Daoy (cell line): Measurements from ENCODE around the gene RTF2. TPM values are rescaled to one million over a fixed set of nuclear protein-coding genes. Genes with fewer than 3 reads are reported as not detected.

Source experiments
- DNase-seq: peaks from one replicate; pipeline ENCODE4 v3.0.0-alpha.2; 2015; ENCODE audit warnings: low read depth
- total RNA-seq: library from RNA; depleted of rRNA; stranded (reverse); fragments of >200 nt; shearing (Covaris generic); gene quantifications from 2 replicates; pipeline ENCODE4 v1.2.3, GENCODE V29; 2014

The RTF2 gene
- total RNA-seq, 1 experiment from 2014 or later, result 81.7 TPM

DNA sequence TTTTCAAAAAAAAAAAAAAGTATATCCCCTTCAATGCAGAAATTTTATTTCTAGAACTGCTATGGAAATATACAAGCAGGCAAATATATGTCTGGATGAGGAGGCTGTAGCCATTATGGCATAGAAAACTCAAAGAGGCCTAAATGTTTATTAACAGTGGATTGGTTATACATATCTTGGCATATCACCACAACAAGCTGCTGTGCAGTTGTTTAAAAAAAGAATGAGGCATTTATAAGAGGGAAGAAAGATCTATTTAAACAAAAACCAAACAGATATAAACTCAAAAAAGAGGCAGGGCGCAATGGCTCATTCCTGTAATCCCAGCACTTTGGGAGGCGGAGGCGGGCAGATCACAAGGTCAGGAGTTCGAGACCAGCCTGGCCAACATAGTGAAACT lies 30.1 kb upstream of the RTF2 start:
- no peak for DNase-seq

GRCh38 chr20:56439771-56440291 lies 28.6 kb upstream of the RTF2 start:
- DNase-seq, result peak; percentile 87

DNA sequence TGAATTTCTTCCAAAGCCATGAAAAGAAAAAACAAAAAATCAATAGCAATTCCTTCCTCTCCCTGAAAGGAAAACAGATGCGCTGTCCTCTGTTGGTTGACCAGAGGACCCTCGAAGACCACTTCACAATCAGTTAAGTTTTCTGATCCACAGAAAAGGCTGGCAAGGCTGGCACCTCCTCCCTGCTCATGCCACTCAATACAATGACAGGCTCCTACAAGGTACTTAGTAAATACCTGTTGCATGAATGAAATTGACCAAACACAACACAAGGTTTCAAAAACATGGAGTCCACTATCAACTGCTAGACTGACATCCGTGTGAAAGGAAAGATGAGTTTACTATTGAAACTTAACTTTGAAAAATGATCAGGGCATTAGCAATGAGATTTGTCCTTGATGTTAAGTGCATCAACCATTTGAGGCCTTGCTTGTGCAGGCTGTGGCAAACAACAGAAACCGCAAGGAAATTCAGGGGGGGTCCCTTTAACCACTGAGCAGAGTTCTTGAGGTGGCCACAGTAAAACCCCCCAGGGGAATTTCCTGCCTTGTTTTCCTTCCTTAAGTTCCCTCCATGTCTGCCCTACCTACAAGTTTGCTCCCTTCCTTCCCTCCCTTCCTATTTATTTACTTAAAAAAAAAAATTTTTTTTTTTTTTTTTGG lies 27.9 kb upstream of the RTF2 start:
- peak; percentile 33 for DNase-seq

- peak; percentile 12 for DNase-seq
Observed at GRCh38 chr20:56442389-56443365, 25.8 kb upstream of the RTF2 start.

GRCh38 chr20:56443654-56444540 lies 24.5 kb upstream of the RTF2 start:
- no peak for DNase-seq

DNA sequence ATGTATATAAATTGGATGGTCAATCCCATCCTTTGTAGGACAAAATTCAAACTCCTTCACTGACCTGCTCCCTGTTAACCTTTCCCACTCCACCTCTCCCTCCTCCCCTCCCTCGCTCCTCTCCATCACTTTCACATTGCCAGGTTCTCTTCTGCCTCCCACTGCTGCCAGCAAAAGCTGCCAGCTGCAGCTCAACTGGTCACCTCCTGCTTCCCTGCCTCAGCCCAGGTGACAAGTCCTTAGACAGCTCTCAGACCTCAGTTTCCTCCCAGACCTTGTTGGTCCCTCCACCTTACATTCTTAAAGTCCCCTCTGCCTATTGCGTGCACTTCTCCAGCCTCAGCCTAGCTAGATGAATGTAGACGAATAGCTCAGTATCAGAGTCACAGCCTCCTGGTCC lies 23.3 kb upstream of the RTF2 start:
- no peak for DNase-seq

DNA sequence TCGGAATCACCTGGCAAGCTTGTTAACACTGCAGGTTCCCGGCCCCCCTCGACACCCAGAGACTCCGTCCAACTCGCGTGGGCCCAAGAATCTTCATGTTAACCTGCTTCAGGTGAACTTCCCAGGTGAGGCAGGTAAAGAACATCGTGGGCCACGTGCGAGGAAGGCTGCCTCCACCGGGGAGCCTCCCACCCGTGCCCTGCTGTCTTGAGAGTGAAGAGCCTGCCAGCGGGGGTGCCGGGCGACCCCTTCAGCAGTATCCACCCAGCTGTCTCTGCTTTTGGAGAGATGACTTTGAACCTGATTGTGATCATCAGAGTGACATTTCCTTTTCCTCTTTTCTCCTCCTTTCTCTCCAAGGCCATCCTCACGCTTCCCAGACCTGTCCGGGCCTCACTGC lies 22.9 kb upstream of the RTF2 start:
- no peak for DNase-seq

GRCh38 chr20:56447227-56447626 lies 21.2 kb upstream of the RTF2 start:
- no peak for DNase-seq

GRCh38 chr20:56449459-56449858 lies 19.0 kb upstream of the RTF2 start:
- DNase-seq, result no peak

- no peak for DNase-seq
Observed at GRCh38 chr20:56451056-56451765, 17.2 kb upstream of the RTF2 start.

- no peak for DNase-seq
Observed at GRCh38 chr20:56453352-56453751, 15.1 kb upstream of the RTF2 start.

- no peak for DNase-seq
Observed at GRCh38 chr20:56454754-56455153, 13.7 kb upstream of the RTF2 start.

GRCh38 chr20:56458206-56458821 lies 10.1 kb upstream of the RTF2 start:
- no peak for DNase-seq

DNA sequence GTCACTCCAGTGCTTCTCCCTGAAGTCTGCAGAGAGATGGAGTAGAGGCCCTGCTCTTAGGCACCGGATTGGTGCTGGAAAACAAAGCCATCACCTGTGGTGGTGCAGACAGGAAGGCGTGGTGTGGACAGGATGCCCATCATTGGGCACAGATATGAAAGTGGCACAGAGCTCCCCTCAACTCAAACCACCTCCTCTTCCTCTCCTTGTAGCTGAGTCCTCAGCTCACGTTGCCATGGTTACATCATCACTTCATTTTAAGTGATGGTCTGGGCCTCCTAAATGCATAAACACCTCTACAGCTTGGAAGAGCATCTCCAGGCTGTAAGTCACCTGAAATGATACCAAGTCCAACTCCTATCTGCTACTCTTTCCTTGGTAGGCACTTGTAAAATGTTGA lies 8.0 kb upstream of the RTF2 start:
- no peak for DNase-seq

- DNase-seq, result no peak
Observed at GRCh38 chr20:56461576-56461975, 6.9 kb upstream of the RTF2 start.

DNA sequence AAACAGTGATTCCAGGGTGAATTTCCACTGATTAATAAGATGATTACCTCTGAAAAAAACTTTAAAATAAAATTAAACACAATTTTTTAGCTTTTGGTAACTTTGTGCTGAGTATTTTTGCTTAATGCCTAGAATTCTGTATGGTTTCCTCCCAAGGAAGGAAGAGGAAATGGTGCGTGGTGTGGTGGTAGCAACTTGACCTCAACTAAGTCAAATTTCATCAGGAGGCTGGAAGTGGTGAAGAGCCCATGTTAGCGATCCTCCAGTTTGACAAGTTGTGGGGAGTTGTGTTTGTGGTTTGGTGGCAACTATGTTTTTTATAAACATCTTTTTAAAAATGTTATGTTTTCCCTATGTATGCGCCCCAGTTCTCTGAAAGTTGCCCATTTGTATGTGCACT lies 5.0 kb upstream of the RTF2 start:
- no peak for DNase-seq

GRCh38 chr20:56465997-56466396 lies 2.4 kb upstream of the RTF2 start:
- DNase-seq, result no peak

DNA sequence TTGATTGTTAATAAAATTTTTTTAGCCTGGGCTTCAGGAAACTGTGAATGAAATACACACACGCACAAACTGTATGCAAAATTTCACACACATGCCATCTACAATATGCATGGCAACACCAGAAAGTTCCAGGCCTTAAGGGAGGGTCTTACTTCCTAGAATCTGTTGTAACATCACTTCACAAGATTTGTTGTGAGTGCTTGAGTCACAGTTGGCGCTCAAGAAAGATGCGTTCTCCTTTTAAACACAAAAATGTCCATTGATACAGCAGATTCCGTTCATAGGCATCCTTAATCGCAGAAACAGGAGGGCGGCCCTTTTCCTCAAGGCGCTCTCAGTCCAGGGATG lies 485 bp upstream of the RTF2 start:
- DNase-seq, result no peak

DNA sequence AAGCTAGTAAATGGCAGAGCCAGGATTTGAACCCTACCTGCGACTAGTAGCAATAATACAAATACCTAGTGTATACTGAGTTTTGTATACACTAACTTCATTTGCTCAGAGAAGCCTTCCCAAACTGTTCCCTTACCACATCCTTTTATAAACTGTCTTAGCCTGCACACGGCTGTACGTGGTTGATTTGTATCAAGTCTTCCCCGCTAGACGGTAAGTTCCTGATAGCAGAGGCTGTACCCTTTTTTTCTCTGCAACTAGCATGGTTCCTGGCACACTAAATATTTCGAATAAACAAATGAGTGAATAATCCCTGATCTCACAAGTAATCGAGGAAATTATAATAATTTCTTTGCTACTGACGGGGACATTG lies 636 bp downstream of the RTF2 start:
- no peak for DNase-seq

DNA sequence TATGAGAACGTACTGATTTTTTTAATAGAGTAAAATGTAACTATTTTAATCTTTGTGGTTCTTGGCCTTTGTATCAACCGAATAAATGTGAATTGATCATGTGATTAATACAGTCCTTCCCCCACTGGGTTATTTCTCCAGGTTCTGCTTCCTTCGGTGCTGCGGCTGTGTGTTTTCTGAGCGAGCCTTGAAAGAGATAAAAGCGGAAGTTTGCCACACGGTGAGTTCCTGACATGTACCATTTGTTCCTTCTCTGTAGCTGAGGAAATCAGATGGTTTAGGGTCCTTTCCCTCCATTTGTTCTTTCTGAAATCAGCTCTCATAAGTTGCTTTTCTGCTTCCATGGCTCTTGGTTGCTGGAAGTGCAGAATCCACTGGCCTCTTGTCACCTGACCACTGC lies 15.5 kb downstream of the RTF2 start:
- DNase-seq, result no peak

GRCh38 chr20:56487216-56487615 lies 18.8 kb downstream of the RTF2 start:
- no peak for DNase-seq
